HUES64 (cell line): Measurements from ENCODE around the gene GTF2F2.
"Not testable (repeated sequence)": the region's sequence is repeated elsewhere in the genome, so short reads cannot be mapped to it uniquely, and the experiment has no call there.

ENCODE experiments used
- H3K27ac ChIP-seq: 2 replicates; pipeline ENCODE4 v1.7.0; 2013; ENCODE audit warnings: low read depth, low read length, inconsistent platforms
- H3K27me3 ChIP-seq: 2 replicates; pipeline ENCODE4 v1.6.1; 2013; ENCODE audit warnings: mild to moderate bottlenecking, low read length; ENCODE audit not compliant: insufficient read depth
- H3K36me3 ChIP-seq: 2 replicates; pipeline ENCODE4 v1.6.1; 2013; ENCODE audit warnings: mild to moderate bottlenecking, low read length; ENCODE audit not compliant: insufficient read depth
- H3K4me1 ChIP-seq: 2 replicates; pipeline ENCODE4 v1.6.1; 2013; ENCODE audit warnings: mild to moderate bottlenecking, low read length, moderate library complexity; ENCODE audit not compliant: insufficient read depth
- H3K4me3 ChIP-seq: 2 replicates; pipeline ENCODE4 v1.5.1; 2013; ENCODE audit warnings: mild to moderate bottlenecking, low read length, moderate library complexity
- H3K9ac ChIP-seq: 2 replicates; pipeline ENCODE4 v1.6.1; 2013; ENCODE audit warnings: mild to moderate bottlenecking, low read depth, low read length
- H3K9me3 ChIP-seq: 2 replicates; pipeline ENCODE4 v1.6.1; 2013; ENCODE audit warnings: low read depth, low read length; ENCODE audit not compliant: insufficient read depth
- WGBS: fragments of 150-250, 120-280 bp; methylation state at CpG from one replicate; pipeline ENCODE4 v1.1.7; 2013; ENCODE audit warnings: missing lambda C conversion rate; 5-methylcytosine and 5-hydroxymethylcytosine counted together

GTF2F2 gene

GRCh38 chr13:45231722-45232121, 111.4 kb downstream of the GTF2F2 start:
- Histone ChIP-seq H3K9ac (no peak overlapping the region), H3K27me3 (no peaks in the 10 kb centered on the region), H3K4me1 (no peaks in the 10 kb centered on the region), H3K36me3 (no peaks in the 10 kb centered on the region), H3K4me3 (no peak overlapping the region), H3K27ac (no peak overlapping the region), H3K9me3 (no peaks in the 10 kb centered on the region)
- 89% methylated on average over 1 of the region's 1 CpG for WGBS

DNA sequence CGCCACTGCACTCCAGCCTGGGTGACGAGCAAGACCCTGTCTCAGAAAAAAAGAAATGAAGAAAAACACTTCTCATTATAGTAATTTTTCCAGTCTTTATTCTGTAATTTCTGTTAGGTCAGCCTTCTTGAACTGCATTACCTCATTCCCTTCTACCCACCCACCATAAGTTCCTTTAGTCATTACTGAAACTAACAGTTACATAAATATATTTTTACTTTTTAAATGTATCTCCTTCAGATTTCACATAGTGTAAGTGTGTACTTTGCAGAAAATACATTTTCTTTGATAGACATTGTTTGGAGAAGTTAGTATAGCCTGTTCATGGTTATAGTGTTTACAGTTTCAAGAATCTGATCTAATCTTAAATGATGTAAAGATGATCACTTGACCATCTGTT, 112.3 kb downstream of the GTF2F2 start:
- H3K9me3 ChIP-seq = no peaks in the 10 kb centered on the region
- no peaks in the 10 kb centered on the region for H3K4me1 ChIP-seq
- H3K36me3 ChIP-seq = no peaks in the 10 kb centered on the region
- H3K9ac ChIP-seq = no peak overlapping the region
- H3K27me3 ChIP-seq = no peaks in the 10 kb centered on the region
- H3K4me3 ChIP-seq = no peak overlapping the region
- 100% methylated on average over 2 of the region's 2 CpGs for WGBS
- H3K27ac ChIP-seq = no peak overlapping the region

DNA sequence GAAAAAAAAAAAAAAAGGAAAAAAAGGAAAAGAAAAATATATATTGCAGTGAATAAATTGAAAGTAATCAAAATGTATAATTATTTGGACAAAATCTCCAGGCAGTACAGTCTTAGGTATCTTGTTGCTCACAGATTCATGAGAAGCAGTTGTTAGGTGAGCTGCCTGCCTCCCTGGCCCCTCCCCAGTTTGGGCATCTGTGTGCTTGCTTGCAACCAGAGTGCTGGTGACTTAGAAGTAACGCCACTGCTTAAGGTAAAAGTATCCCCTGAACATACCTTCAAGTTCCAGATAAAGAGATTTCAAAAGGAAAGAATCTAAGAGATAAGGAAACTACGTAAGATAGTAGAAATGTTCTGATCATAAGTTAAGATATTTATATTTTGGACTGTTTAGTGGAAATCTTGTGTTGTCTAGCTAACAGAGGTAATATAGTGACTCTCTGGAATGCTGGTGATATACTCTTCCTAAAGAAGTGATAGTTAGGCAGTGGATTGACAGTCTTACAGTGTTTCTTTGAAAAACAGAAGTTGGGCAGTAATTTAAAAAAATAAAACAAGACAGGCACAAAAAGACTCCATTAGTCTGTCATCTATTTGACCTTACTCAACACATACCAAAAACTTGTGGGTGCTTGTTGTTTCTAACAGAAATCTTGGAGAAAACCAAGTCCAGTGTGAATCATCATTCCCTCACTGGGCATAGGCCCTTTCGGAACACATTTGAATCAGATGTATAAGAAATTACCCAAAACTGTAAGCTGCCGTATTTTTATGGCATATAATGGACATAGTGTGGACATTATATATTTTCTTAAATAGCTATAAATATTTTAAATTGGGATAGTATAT, 118.9 kb downstream of the GTF2F2 start:
- no peaks in the 10 kb centered on the region for H3K9me3 ChIP-seq
- no peaks in the 10 kb centered on the region for H3K36me3 ChIP-seq
- H3K27ac ChIP-seq = no peak overlapping the region
- no peak overlapping the region for H3K4me3 ChIP-seq
- no peaks in the 10 kb centered on the region for H3K4me1 ChIP-seq
- no peak overlapping the region for H3K9ac ChIP-seq
- 98% methylated on average over 3 of the region's 4 CpGs for WGBS
- no peaks in the 10 kb centered on the region for H3K27me3 ChIP-seq

GRCh38 chr13:45240143-45240542, 119.8 kb downstream of the GTF2F2 start:
- H3K4me3 ChIP-seq = no peak overlapping the region
- no peaks in the 10 kb centered on the region for H3K4me1 ChIP-seq
- no peak overlapping the region for H3K9ac ChIP-seq
- no peaks in the 10 kb centered on the region for H3K36me3 ChIP-seq
- H3K27ac ChIP-seq = no peak overlapping the region
- H3K9me3 ChIP-seq = no peaks in the 10 kb centered on the region
- no peaks in the 10 kb centered on the region for H3K27me3 ChIP-seq

GRCh38 chr13:45242070-45242469, 121.8 kb downstream of the GTF2F2 start:
- H3K4me3 ChIP-seq = no peak overlapping the region
- no peaks in the 10 kb centered on the region for H3K9me3 ChIP-seq
- H3K27me3 ChIP-seq = no peaks in the 10 kb centered on the region
- H3K9ac ChIP-seq = no peak overlapping the region
- H3K4me1 ChIP-seq = no peaks in the 10 kb centered on the region
- H3K36me3 ChIP-seq = no peaks in the 10 kb centered on the region
- 81% methylated on average over 3 of the region's 3 CpGs for WGBS
- H3K27ac ChIP-seq = no peak overlapping the region

- Histone ChIP-seq H3K36me3 (no peaks in the 10 kb centered on the region), H3K9me3 (no peaks in the 10 kb centered on the region), H3K4me3 (no peak overlapping the region), H3K9ac (no peak overlapping the region), H3K4me1 (no peaks in the 10 kb centered on the region), H3K27me3 (no peaks in the 10 kb centered on the region), H3K27ac (no peak overlapping the region)
- WGBS = no CpG with 5 or more reads among the region's 1 CpG
Measured at GRCh38 chr13:45242524-45242923, 122.2 kb downstream of the GTF2F2 start.

GRCh38 chr13:45243077-45243476, 122.8 kb downstream of the GTF2F2 start:
- Histone ChIP-seq H3K27me3 (no peaks in the 10 kb centered on the region), H3K9ac (no peak overlapping the region), H3K4me3 (no peak overlapping the region), H3K27ac (no peak overlapping the region), H3K4me1 (no peaks in the 10 kb centered on the region), H3K9me3 (no peaks in the 10 kb centered on the region), H3K36me3 (no peaks in the 10 kb centered on the region)
- 91% methylated on average over 6 of the region's 8 CpGs for WGBS

DNA sequence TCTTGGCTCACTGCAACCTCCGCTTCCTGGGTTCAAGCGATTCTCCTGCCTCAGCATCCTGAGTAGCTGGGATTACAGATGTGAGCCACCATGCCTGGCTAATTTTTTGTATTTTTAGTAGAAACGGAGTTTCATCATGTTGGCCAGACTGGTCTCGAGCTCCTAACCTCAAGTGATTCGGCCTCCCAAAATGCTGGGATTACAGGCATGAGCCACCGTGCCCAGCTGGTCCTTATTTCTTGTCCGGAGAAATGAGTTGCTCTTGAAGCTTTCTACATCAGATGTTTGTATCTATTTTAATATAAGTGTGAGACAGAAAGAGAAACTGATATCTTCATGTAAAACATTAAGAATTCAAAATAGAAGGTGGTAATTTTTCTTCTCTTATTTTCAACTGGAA, 124.4 kb downstream of the GTF2F2 start:
- H3K36me3 ChIP-seq, H3K4me1 ChIP-seq, H3K9ac ChIP-seq, H3K27ac ChIP-seq, H3K27me3 ChIP-seq, H3K4me3 ChIP-seq, H3K9me3 ChIP-seq: not testable (repeated sequence)
- WGBS = 96% methylated on average over 7 of the region's 7 CpGs

DNA sequence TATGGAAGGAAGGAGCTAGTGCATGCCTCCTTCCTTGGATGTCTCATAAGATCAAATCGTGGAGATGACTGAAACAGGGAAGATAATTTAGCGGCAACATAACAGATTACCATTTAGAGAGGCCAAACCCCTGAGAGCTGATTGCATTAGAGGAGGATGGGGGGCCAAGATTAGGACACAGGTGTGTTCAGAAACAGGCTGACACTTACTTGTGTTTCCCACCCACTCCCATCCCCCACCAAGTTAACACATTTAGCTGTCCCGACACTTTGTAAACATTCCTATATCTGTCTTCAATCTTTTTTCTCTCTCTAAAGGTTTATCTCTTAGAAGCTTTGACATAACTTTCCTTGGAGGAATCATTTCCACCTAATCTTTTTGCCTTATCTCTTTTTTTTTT, 129.4 kb downstream of the GTF2F2 start:
- H3K27me3 ChIP-seq = no peaks in the 10 kb centered on the region
- H3K9me3 ChIP-seq = no peaks in the 10 kb centered on the region
- no peak overlapping the region for H3K4me3 ChIP-seq
- peaks cover 19% of the 10 kb centered on the region for H3K36me3 ChIP-seq
- no peak overlapping the region for H3K9ac ChIP-seq
- no peak overlapping the region for H3K27ac ChIP-seq
- no peaks in the 10 kb centered on the region for H3K4me1 ChIP-seq
- 85% methylated on average over 3 of the region's 3 CpGs for WGBS

- no peak overlapping the region for H3K4me3 ChIP-seq
- no peak overlapping the region for H3K9ac ChIP-seq
- no peak overlapping the region for H3K27ac ChIP-seq
- H3K27me3 ChIP-seq = no peaks in the 10 kb centered on the region
- H3K9me3 ChIP-seq = no peaks in the 10 kb centered on the region
- 100% methylated on average over 1 of the region's 2 CpGs for WGBS
- 0 out of 2 replicates have a peak, but pooled peaks cover 6% of the 10 kb centered on the region for H3K4me1 ChIP-seq
- peaks cover 19% of the 10 kb centered on the region for H3K36me3 ChIP-seq
Measured at GRCh38 chr13:45254396-45254795, 134.1 kb downstream of the GTF2F2 start.

GRCh38 chr13:45255247-45255987, 135.1 kb downstream of the GTF2F2 start:
- peaks cover 19% of the 10 kb centered on the region for H3K36me3 ChIP-seq
- no peak overlapping the region for H3K27ac ChIP-seq
- H3K4me1 ChIP-seq = 0 out of 2 replicates have a peak, but pooled peaks cover 6% of the 10 kb centered on the region
- no peak overlapping the region for H3K4me3 ChIP-seq
- WGBS = no CpG with 5 or more reads among the region's 1 CpG
- no peaks in the 10 kb centered on the region for H3K9me3 ChIP-seq
- no peak overlapping the region for H3K9ac ChIP-seq
- H3K27me3 ChIP-seq = no peaks in the 10 kb centered on the region
